ENCODE data around the gene TNFRSF1A. TPM values are rescaled to one million over a fixed set of nuclear protein-coding genes. Genes with fewer than 3 reads are reported as not detected.

TNFRSF1A gene
- total RNA-seq, 1 experiment from 2014 or later: 95.1 TPM

GRCh38 chr12:6335451-6336078 is 6.3 kb downstream of the TNFRSF1A start:
- intact Hi-C loops (cut with micrococcal nuclease): loop anchor here (1.0 to 5.0 kb wide), 5 partner anchors 27 to 199 kb away; partner anchors contain the start of gene GAPDH
- H4K20me1 ChIP-seq (ENCODE audit: low read length): 0 out of 2 replicates have a peak, but pooled peaks cover 9% of the 10 kb centered on the region
- DNase-seq: peak; percentile 75

GRCh38 chr12:6334940-6335450 is 6.9 kb downstream of the TNFRSF1A start:
- DNase-seq: no peak
- Histone ChIP-seq H3K4me2 (ENCODE audit: low read length) (peak overlapping the region; percentile 85), H3K4me3 (ENCODE audit: low read length) (peak overlapping the region; percentile 43; the same call in 1 of the 2 replicates), H3K9me3 (ENCODE audit: low read length) (no peaks in the 10 kb centered on the region), H3K4me1 (ENCODE audit: insufficient read depth, low read length) (peaks cover 73% of the 10 kb centered on the region), H3K79me2 (ENCODE audit: low read length) (peaks cover 64% of the 10 kb centered on the region), H3K36me3 (ENCODE audit: low read depth, low read length) (peaks cover 34% of the 10 kb centered on the region), H2AFZ (ENCODE audit: low read length) (no peak overlapping the region), H3K9me2 (replicated peaks; ENCODE audit: low read length) (no peaks in the 10 kb centered on the region), H3K27ac (ENCODE audit: low read length) (peak overlapping the region; percentile 100), H3K27me3 (ENCODE audit: low read length) (no peaks in the 10 kb centered on the region), H3K9ac (ENCODE audit: low read length) (peak overlapping the region; percentile 97), H3F3A (ENCODE audit: low read length, unreplicated experiment) (peaks cover 5% of the 10 kb centered on the region), H4K20me1 (ENCODE audit: low read length) (0 out of 2 replicates have a peak, but pooled peaks cover 9% of the 10 kb centered on the region)
- ATAC-seq: no peak
- BruUV-seq (replicated peaks): no TSS peak
- no peak for TF ChIP-seq CTCF (conservative IDR thresholded peaks at IDR 0.05; ENCODE audit: low read depth, low read length)
- TF ChIP-seq EZH2 (IDR thresholded peaks at IDR 0.05; ENCODE audit: low read length, unreplicated experiment): no peak
- TF ChIP-seq EZH2phosphoT487 (IDR thresholded peaks at IDR 0.05; ENCODE audit: borderline replicate concordance, low read length): no peak
- POLR2A ChIA-PET (ENCODE audit: unreplicated experiment): interaction anchor here (0.6 to 1.1 kb wide), 3 partner anchors 28 to 199 kb away, joined by 3 to 9 read pairs (median 4); partner anchors contain the start of gene GAPDH
- intact Hi-C loops (cut with micrococcal nuclease): loop anchor here (5.0 kb wide), 1 partner anchor 38 kb away; no protein-coding TSS in a partner anchor
- CTCF ChIA-PET: interaction anchor here (0.6 to 1.8 kb wide), 3 partner anchors 36 to 130 kb away, joined by 3 to 12 read pairs (median 5); no protein-coding TSS in a partner anchor

More at GRCh38 chr12:6335451-6336078, 6.3 kb downstream of the TNFRSF1A start:
- H3F3A ChIP-seq (ENCODE audit: low read length, unreplicated experiment): peaks cover 5% of the 10 kb centered on the region
- POLR2A ChIA-PET (ENCODE audit: unreplicated experiment): interaction anchor here (0.6 to 1.2 kb wide), 8 partner anchors 11 to 199 kb away, joined by 3 to 10 read pairs (median 4); partner anchors contain the start of genes GAPDH and VAMP1
- H3K27ac ChIP-seq (ENCODE audit: low read length): peak overlapping the region; percentile 100
- H3K4me2 ChIP-seq (ENCODE audit: low read length): peak overlapping the region; percentile 85
- no peaks in the 10 kb centered on the region for H3K9me3 ChIP-seq (ENCODE audit: low read length)
- CTCF ChIA-PET: interaction anchor here (0.6 to 1.8 kb wide), 4 partner anchors 27 to 130 kb away, joined by 3 to 12 read pairs (median 7); no protein-coding TSS in a partner anchor
- H3K4me3 ChIP-seq (ENCODE audit: low read length): peak overlapping the region; percentile 43; the same call in 1 of the 2 replicates
- peaks cover 28% of the 10 kb centered on the region for H3K36me3 ChIP-seq (ENCODE audit: low read depth, low read length)
- H2AFZ ChIP-seq (ENCODE audit: low read length): 0 out of 2 replicates have a peak overlapping the region, but pooled peaks have one; percentile 12
- TF ChIP-seq EZH2phosphoT487 (IDR thresholded peaks at IDR 0.05; ENCODE audit: borderline replicate concordance, low read length) (no peak), CTCF (conservative IDR thresholded peaks at IDR 0.05; ENCODE audit: low read depth, low read length) (peak; percentile 63), EZH2 (IDR thresholded peaks at IDR 0.05; ENCODE audit: low read length, unreplicated experiment) (no peak)
- BruUV-seq (replicated peaks): no TSS peak
- ATAC-seq: peak; percentile 27
- H3K9ac ChIP-seq (ENCODE audit: low read length): peak overlapping the region; percentile 97
- H3K27me3 ChIP-seq (ENCODE audit: low read length): no peaks in the 10 kb centered on the region
- no peaks in the 10 kb centered on the region for H3K9me2 ChIP-seq (replicated peaks; ENCODE audit: low read length)
- peaks cover 73% of the 10 kb centered on the region for H3K4me1 ChIP-seq (ENCODE audit: insufficient read depth, low read length)
- peaks cover 69% of the 10 kb centered on the region for H3K79me2 ChIP-seq (ENCODE audit: low read length)
